Vagina (tissue), 2 donors: ENCODE measurements around the gene SLC29A2.

Source experiments
- CTCF ChIP-seq, 3 experiments: fragments of 450-650 bp in 2 of 3; fragments of 200-600 bp in 1 of 3; sonication (generic) in 1 of 3; IDR thresholded peaks; one replicate each; pipeline ENCODE4 v1.5.1; 2017 to 2019; ENCODE audit warnings: antibody characterized with exemption in 3 of 3, mild to moderate bottlenecking in 2 of 3, moderate library complexity in 2 of 3
- POLR2AphosphoS5 ChIP-seq, 2 donors: sonication (generic); formaldehyde crosslinking; IDR thresholded peaks; one replicate each; pipeline ENCODE4 v1.9.0; 2017; ENCODE audit warnings: antibody characterized with exemption in 2 of 2, mild to moderate bottlenecking in 2 of 2, low read depth in 1 of 2; ENCODE audit not compliant: insufficient read depth in 1 of 2

- TF ChIP-seq CTCF (IDR thresholded peaks at IDR 0.05) (no peak), POLR2AphosphoS5 (IDR thresholded peaks at IDR 0.05; ENCODE audit: insufficient read depth in 1 of 2, low read depth in 1 of 2) (no peak)
These were observed 38.2 kb downstream of the SLC29A2 start for GRCh38 chr11:66333220-66333877.
